Endothelial cell (in vitro differentiated cells): ENCODE measurements around the gene SRSF3. TPM values are rescaled to one million over a fixed set of nuclear protein-coding genes. Genes with fewer than 3 reads are reported as not detected.
"Not testable (repeated sequence)": the region's sequence is repeated elsewhere in the genome, so short reads cannot be mapped to it uniquely, and the experiment has no call there.

Source experiments
- DNase-seq: peaks from one replicate; pipeline ENCODE4 v3.0.0; 2021; ENCODE audit warnings: low spot score
- H3K27ac Mint-ChIP-seq: one replicate; pipeline ENCODE4 v1.8.0; 2021; ENCODE audit warnings: mixed read lengths, inconsistent platforms; ENCODE audit not compliant: unreplicated experiment
- H3K27me3 Mint-ChIP-seq: one replicate; pipeline ENCODE4 v1.8.0; 2021; ENCODE audit warnings: mild to moderate bottlenecking, moderate library complexity, mixed read lengths, inconsistent platforms; ENCODE audit not compliant: unreplicated experiment
- H3K36me3 Mint-ChIP-seq: one replicate; pipeline ENCODE4 v1.8.0; 2021; ENCODE audit warnings: mild to moderate bottlenecking, low read depth, mixed read lengths, inconsistent platforms; ENCODE audit not compliant: unreplicated experiment
- H3K4me1 Mint-ChIP-seq: one replicate; pipeline ENCODE4 v1.8.0; 2021; ENCODE audit warnings: mild to moderate bottlenecking, mixed read lengths, inconsistent platforms; ENCODE audit not compliant: unreplicated experiment
- H3K4me3 Mint-ChIP-seq: one replicate; pipeline ENCODE4 v1.8.0; 2021; ENCODE audit warnings: mild to moderate bottlenecking, mixed read lengths, inconsistent platforms; ENCODE audit not compliant: unreplicated experiment
- H3K9me3 Mint-ChIP-seq: one replicate; pipeline ENCODE4 v1.8.0; 2021; ENCODE audit warnings: mixed read lengths, inconsistent platforms; ENCODE audit not compliant: unreplicated experiment
- total RNA-seq: library from RNA; stranded (reverse); fragmentation: NEBNext Ultra II Directional; extraction: Animal tissue kit (Norgen Biotek cat#: 25700); gene quantifications from one replicate; pipeline ENCODE4 v1.2.1, GENCODE V29; 2021; ENCODE audit not compliant: unreplicated experiment
- TF ChIP-seq, protein P1 (sequence below): fragments of 200-600 bp; sonication (generic); IDR thresholded peaks from one replicate; pipeline ENCODE4 v1.5.0; 2021; ENCODE audit warnings: antibody characterized with exemption; ENCODE audit not compliant: unreplicated experiment

SRSF3 gene
- total RNA-seq, 1 donor from 2014 or later, result 289 TPM

- Mint-ChIP-seq H3K4me3 (no peak overlapping the region), H3K27me3 (peaks cover 4% of the 10 kb centered on the region), H3K27ac (no peak overlapping the region), H3K4me1 (peaks cover 15% of the 10 kb centered on the region), H3K9me3 (no peaks in the 10 kb centered on the region), H3K36me3 (peaks cover 59% of the 10 kb centered on the region)
- TF ChIP-seq, protein P1, sequence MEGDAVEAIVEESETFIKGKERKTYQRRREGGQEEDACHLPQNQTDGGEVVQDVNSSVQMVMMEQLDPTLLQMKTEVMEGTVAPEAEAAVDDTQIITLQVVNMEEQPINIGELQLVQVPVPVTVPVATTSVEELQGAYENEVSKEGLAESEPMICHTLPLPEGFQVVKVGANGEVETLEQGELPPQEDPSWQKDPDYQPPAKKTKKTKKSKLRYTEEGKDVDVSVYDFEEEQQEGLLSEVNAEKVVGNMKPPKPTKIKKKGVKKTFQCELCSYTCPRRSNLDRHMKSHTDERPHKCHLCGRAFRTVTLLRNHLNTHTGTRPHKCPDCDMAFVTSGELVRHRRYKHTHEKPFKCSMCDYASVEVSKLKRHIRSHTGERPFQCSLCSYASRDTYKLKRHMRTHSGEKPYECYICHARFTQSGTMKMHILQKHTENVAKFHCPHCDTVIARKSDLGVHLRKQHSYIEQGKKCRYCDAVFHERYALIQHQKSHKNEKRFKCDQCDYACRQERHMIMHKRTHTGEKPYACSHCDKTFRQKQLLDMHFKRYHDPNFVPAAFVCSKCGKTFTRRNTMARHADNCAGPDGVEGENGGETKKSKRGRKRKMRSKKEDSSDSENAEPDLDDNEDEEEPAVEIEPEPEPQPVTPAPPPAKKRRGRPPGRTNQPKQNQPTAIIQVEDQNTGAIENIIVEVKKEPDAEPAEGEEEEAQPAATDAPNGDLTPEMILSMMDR, result no peak
- no peak for DNase-seq
Measured at GRCh38 chr6:36605143-36605542, 11.0 kb downstream of the SRSF3 start.

DNA sequence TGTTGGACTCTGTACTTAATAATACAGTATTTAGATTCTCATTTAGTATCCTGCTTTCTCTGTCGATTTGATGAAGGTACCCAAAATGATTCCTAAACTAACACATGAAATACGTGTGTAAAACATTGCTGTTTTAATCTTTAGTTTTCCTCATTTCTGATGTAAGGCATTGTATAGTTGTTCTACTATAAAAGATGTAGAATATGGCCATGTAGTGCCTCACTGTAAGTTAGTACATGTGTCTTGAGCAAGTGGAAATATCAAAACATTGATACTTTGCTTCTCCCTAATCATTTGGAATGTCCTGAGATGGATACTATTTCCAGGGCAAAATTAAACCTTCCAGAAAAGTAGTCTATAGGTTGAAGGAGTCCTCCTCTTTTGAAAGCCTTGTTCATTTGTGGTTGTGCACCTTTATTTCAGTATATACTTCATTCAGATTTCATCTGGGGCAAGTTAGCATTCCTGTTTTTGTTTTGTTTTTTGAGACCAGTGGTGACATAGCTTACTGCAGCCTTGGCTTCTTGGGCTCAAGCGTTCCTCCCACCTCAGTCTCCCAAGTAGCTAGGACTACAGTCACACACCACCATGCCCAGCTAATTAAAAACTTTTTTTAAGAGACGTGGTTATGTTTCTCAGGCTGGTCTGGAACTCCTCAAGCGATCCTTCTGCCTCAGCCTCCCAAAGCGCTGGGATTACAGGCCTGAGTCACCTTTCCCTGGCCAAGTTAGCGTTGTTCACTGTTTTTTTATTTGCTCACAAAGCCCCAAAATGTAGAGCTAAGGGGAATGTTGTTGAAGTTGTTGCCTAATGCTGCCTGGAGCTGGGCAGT lies 11.6 kb downstream of the SRSF3 start:
- TF ChIP-seq, protein P1, result no peak
- peaks cover 11% of the 10 kb centered on the region for H3K4me1 Mint-ChIP-seq
- peak overlapping the region; percentile 57 for H3K27ac Mint-ChIP-seq
- H3K9me3 Mint-ChIP-seq, result no peaks in the 10 kb centered on the region
- H3K27me3 Mint-ChIP-seq, result peaks cover 4% of the 10 kb centered on the region
- peaks cover 52% of the 10 kb centered on the region for H3K36me3 Mint-ChIP-seq
- peak overlapping the region; percentile 18 for H3K4me3 Mint-ChIP-seq
- DNase-seq, result no peak

GRCh38 chr6:36607305-36607682 lies 13.1 kb downstream of the SRSF3 start:
- Mint-ChIP-seq H3K36me3 (peaks cover 50% of the 10 kb centered on the region), H3K4me3 (peak overlapping the region; percentile 6)
- H3K9me3 Mint-ChIP-seq, DNase-seq, H3K27me3 Mint-ChIP-seq, H3K27ac Mint-ChIP-seq, H3K4me1 Mint-ChIP-seq: not testable (repeated sequence)

DNA sequence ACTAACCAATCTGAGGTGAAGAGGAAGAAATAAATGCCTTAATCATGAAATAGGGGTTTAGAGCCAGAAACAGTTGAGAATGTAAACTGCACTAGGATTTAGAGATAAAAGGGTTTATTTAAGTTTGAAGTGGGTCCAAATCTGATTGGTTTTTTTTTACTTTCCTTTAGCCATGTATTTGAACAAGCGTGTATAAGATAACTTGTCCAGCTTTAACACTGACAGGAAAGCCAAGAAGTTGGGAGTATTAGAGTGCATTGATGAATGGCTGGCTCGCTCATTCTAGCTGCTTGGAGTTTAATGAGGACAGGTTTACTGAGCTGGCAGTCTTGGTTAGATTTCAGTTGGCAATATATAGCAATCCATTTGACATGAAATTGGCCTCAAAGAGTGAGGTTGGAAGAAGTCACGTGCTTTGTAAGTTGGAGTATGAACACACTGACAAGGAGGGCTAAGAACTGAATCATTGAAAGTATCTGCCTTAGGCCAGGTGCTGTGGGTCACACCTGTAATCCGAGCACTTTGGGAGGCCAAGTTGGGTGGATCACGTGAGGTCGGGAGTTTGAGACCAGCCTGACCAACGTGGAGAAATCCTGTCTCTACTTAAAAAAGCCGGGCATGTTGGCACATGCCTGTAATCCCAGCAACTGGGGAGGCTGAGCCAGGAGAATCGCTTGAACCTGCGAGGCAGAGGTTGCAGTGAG lies 13.7 kb downstream of the SRSF3 start:
- TF ChIP-seq, protein P1, result no peak
- Mint-ChIP-seq H3K36me3 (peaks cover 50% of the 10 kb centered on the region), H3K27ac (peak overlapping the region; percentile 52), H3K4me3 (peak overlapping the region; percentile 25), H3K27me3 (peaks cover 4% of the 10 kb centered on the region), H3K4me1 (peaks cover 7% of the 10 kb centered on the region), H3K9me3 (no peaks in the 10 kb centered on the region)
- DNase-seq, result no peak

- peaks cover 4% of the 10 kb centered on the region for H3K27me3 Mint-ChIP-seq
- H3K4me3 Mint-ChIP-seq, result no peak overlapping the region
- no peak for DNase-seq
- H3K36me3 Mint-ChIP-seq, result peaks cover 43% of the 10 kb centered on the region
- peaks cover 7% of the 10 kb centered on the region for H3K4me1 Mint-ChIP-seq
- no peaks in the 10 kb centered on the region for H3K9me3 Mint-ChIP-seq
- TF ChIP-seq, protein P1, result no peak
- H3K27ac Mint-ChIP-seq, result peak overlapping the region; percentile 31
Measured at GRCh38 chr6:36608788-36609563, 14.8 kb downstream of the SRSF3 start.
